ENCODE data around the gene MXI1. TPM values are rescaled to one million over a fixed set of nuclear protein-coding genes. Genes with fewer than 3 reads are reported as not detected.
A peak's percentile ranks its signal among the peaks of the same experiment; 100 is the strongest.

The MXI1 gene
- total and polyA plus RNA-seq, 4 donors = 11.2 to 55.8 (median 18.7) TPM

- no peak overlapping the region for H3K27ac ChIP-seq (ENCODE audit: low read depth in 1 of 2, low read length in 1 of 2)
- WGBS, 2 donors = 94 to 97% methylated on average over 6 of the region's 6 CpGs
- H3K4me3 ChIP-seq = no peak overlapping the region
- no peak for DNase-seq
- H3K9ac ChIP-seq (ENCODE audit: insufficient read depth in 1 of 2, low read length in 2 of 2) = no peak overlapping the region
- H3K9me3 ChIP-seq (ENCODE audit: control insufficient read depth in 4 of 4, insufficient read depth in 3 of 4, low read length in 3 of 4) = no peaks in the 10 kb centered on the region
- H3K36me3 ChIP-seq (ENCODE audit: control insufficient read depth in 4 of 4, insufficient read depth in 4 of 4, low read length in 4 of 4) = no peaks in the 10 kb centered on the region
- TF ChIP-seq CTCF (IDR thresholded peaks at IDR 0.05; ENCODE audit: control extremely low read depth, extremely low read depth) = no peak
- peaks cover 0 to 40% (median 17%) of the 10 kb centered on the region in 5 donors for H3K4me1 ChIP-seq (ENCODE audit: control insufficient read depth in 5 of 5, insufficient read depth in 5 of 5, low read length in 5 of 5)
- ATAC-seq (ENCODE audit: insufficient read depth, low FRiP score) = no peak
- H3K27me3 ChIP-seq (ENCODE audit: control insufficient read depth in 3 of 3, insufficient read depth in 3 of 3, low read length in 2 of 3) = no peaks in the 10 kb centered on the region
Observed at GRCh38 chr10:110274647-110275046, 67.2 kb downstream of the MXI1 start.

GRCh38 chr10:110275128-110275729 is 67.8 kb downstream of the MXI1 start:
- DNase-seq = no peak
- no peak for ATAC-seq (ENCODE audit: insufficient read depth, low FRiP score)
- Histone ChIP-seq H3K9ac (ENCODE audit: insufficient read depth in 1 of 2, low read length in 2 of 2) (no peak overlapping the region), H3K27me3 (ENCODE audit: control insufficient read depth in 3 of 3, insufficient read depth in 3 of 3, low read length in 2 of 3) (no peaks in the 10 kb centered on the region), H3K9me3 (ENCODE audit: control insufficient read depth in 4 of 4, insufficient read depth in 3 of 4, low read length in 3 of 4) (no peaks in the 10 kb centered on the region), H3K36me3 (ENCODE audit: control insufficient read depth in 4 of 4, insufficient read depth in 4 of 4, low read length in 4 of 4) (no peaks in the 10 kb centered on the region), H3K4me3 (no peak overlapping the region), H3K4me1 (ENCODE audit: control insufficient read depth in 5 of 5, insufficient read depth in 5 of 5, low read length in 5 of 5) (peaks cover 0 to 37% (median 17%) of the 10 kb centered on the region in 5 donors), H3K27ac (ENCODE audit: low read depth in 1 of 2, low read length in 1 of 2) (peak overlapping the region in 1 of 2 donors; percentile 69)
- TF ChIP-seq CTCF (IDR thresholded peaks at IDR 0.05; ENCODE audit: control extremely low read depth, extremely low read depth) = no peak
- WGBS, 2 donors = 61 to 72% methylated on average over 2 of the region's 2 CpGs

- ATAC-seq (ENCODE audit: insufficient read depth, low FRiP score) (no peak), DNase-seq (no peak)
- no peak overlapping the region for H3K9ac ChIP-seq (ENCODE audit: insufficient read depth in 1 of 2, low read length in 2 of 2)
- H3K9me3 ChIP-seq (ENCODE audit: control insufficient read depth in 4 of 4, insufficient read depth in 3 of 4, low read length in 3 of 4) = no peaks in the 10 kb centered on the region
- TF ChIP-seq CTCF (IDR thresholded peaks at IDR 0.05; ENCODE audit: control extremely low read depth, extremely low read depth) = no peak
- H3K27me3 ChIP-seq (ENCODE audit: control insufficient read depth in 3 of 3, insufficient read depth in 3 of 3, low read length in 2 of 3) = no peaks in the 10 kb centered on the region
- H3K27ac ChIP-seq (ENCODE audit: low read depth in 1 of 2, low read length in 1 of 2) = no peak overlapping the region
- no peak overlapping the region for H3K4me3 ChIP-seq
- peaks cover 0 to 33% (median 17%) of the 10 kb centered on the region in 5 donors for H3K4me1 ChIP-seq (ENCODE audit: control insufficient read depth in 5 of 5, insufficient read depth in 5 of 5, low read length in 5 of 5)
- peaks cover 0 to 3% (median 0%) of the 10 kb centered on the region in 4 donors for H3K36me3 ChIP-seq (ENCODE audit: control insufficient read depth in 4 of 4, insufficient read depth in 4 of 4, low read length in 4 of 4)
- 98 to 99% methylated on average over 5 of the region's 5 CpGs for WGBS, 2 donors
Observed at GRCh38 chr10:110276603-110277002, 69.2 kb downstream of the MXI1 start.

- WGBS, 2 donors = 93 to 100% methylated on average over 2 of the region's 2 CpGs
- H3K9me3 ChIP-seq (ENCODE audit: control insufficient read depth in 4 of 4, insufficient read depth in 3 of 4, low read length in 3 of 4) = no peaks in the 10 kb centered on the region
- DNase-seq = no peak
- peaks cover 0 to 3% (median 0%) of the 10 kb centered on the region in 4 donors for H3K36me3 ChIP-seq (ENCODE audit: control insufficient read depth in 4 of 4, insufficient read depth in 4 of 4, low read length in 4 of 4)
- no peak for TF ChIP-seq CTCF (IDR thresholded peaks at IDR 0.05; ENCODE audit: control extremely low read depth, extremely low read depth)
- no peaks in the 10 kb centered on the region for H3K27me3 ChIP-seq (ENCODE audit: control insufficient read depth in 3 of 3, insufficient read depth in 3 of 3, low read length in 2 of 3)
- no peak overlapping the region for H3K9ac ChIP-seq (ENCODE audit: insufficient read depth in 1 of 2, low read length in 2 of 2)
- peaks cover 0 to 33% (median 17%) of the 10 kb centered on the region in 5 donors for H3K4me1 ChIP-seq (ENCODE audit: control insufficient read depth in 5 of 5, insufficient read depth in 5 of 5, low read length in 5 of 5)
- ATAC-seq (ENCODE audit: insufficient read depth, low FRiP score) = no peak
- no peak overlapping the region for H3K4me3 ChIP-seq
- peak overlapping the region in 1 of 2 donors; percentile 51 for H3K27ac ChIP-seq (ENCODE audit: low read depth in 1 of 2, low read length in 1 of 2)
Observed at GRCh38 chr10:110277591-110277990, 70.2 kb downstream of the MXI1 start.

All from lung (tissue), 12 donors.